GM12878 (cell line): ENCODE measurements around the gene KIF21B. TPM values are rescaled to one million over a fixed set of nuclear protein-coding genes. Genes with fewer than 3 reads are reported as not detected.

ENCODE experiments used
- ATAC-seq: fragments of 200-7000 bp; cut with Tn5 transposase; 3 replicates; pipeline ENCODE4 v1.9.1; 2020; ENCODE audit warnings: mild to moderate bottlenecking, moderate library complexity
- BruUV-seq: library from RNA; stranded (reverse); fragments of 400-500 nt; replicated peaks from 2 replicates; lab custom pipeline; 2021; lab: Mats Ljungman, UMichigan
- CTCF ChIA-PET: fragments of 300-600 bp; sonication (Branson Sonifier 250); formaldehyde crosslinking; extraction: SDS; loops from one replicate; lab custom pipeline; 2021; ENCODE audit warnings: inconsistent platforms; lab: Yijun Ruan, JAX
- POLR2A ChIA-PET: fragments of 350-600 bp; formaldehyde crosslinking; extraction: SDS; loops from one replicate; lab custom pipeline; 2021; ENCODE audit warnings: inconsistent platforms; lab: Charles Lee
- RAD21 ChIA-PET: fragments of 300-600 bp; sonication (Branson Sonifier 250); formaldehyde crosslinking; loops from one replicate; lab custom pipeline; 2023; ENCODE audit warnings: antibody characterized with exemption; ENCODE audit not compliant: unreplicated experiment; lab: Charles Lee
- SMC1A ChIA-PET: fragments of 300-600 bp; sonication (Branson Sonifier 250); formaldehyde crosslinking; loops from one replicate; lab custom pipeline; 2023; ENCODE audit not compliant: unreplicated experiment, uncharacterized antibody; lab: Charles Lee
- DNase-seq: peaks from one replicate; pipeline ENCODE4 v3.0.0-alpha.2; 2011; ENCODE audit warnings: low read depth, low spot score
- FAIRE-seq: peaks from 3 replicates; lab custom pipeline; 2011; peaks lifted over from hg19 to GRCh38; lab: Jason Lieb, UNC
- H2AFZ ChIP-seq: 2 replicates; pipeline ENCODE4 v1.6.0; 2011; ENCODE audit warnings: low read depth, low read length, control low read depth; ENCODE audit not compliant: control insufficient read depth
- H3K27ac ChIP-seq: 2 replicates; pipeline ENCODE4 v1.5.1; 2011; ENCODE audit warnings: control low read depth; ENCODE audit not compliant: control insufficient read depth, insufficient read depth
- H3K27me3 ChIP-seq, 2 experiments: replicated peaks in 1 of 2; 2 replicates each; pipeline versions ENCODE4 v1.6.0 to v1.6.1; 2011; ENCODE audit warnings: low read length in 1 of 2; ENCODE audit not compliant: control insufficient read depth in 2 of 2, insufficient read depth in 2 of 2
- H3K36me3 ChIP-seq, 2 experiments: 2 replicates each; pipeline ENCODE4 v1.5.1; 2011; ENCODE audit warnings: low read length in 1 of 2; ENCODE audit not compliant: control insufficient read depth in 2 of 2, insufficient read depth in 2 of 2
- H3K4me1 ChIP-seq: 2 replicates; pipeline ENCODE4 v1.6.1; 2011; ENCODE audit warnings: mild to moderate bottlenecking, low read length, moderate library complexity, mixed read lengths; ENCODE audit not compliant: control insufficient read depth, insufficient read depth
- H3K4me2 ChIP-seq: 2 replicates; pipeline ENCODE4 v1.6.0; 2011; ENCODE audit warnings: control low read depth; ENCODE audit not compliant: control insufficient read depth, insufficient read depth
- H3K4me3 ChIP-seq: fragments of 200-600 bp; sonication (generic); 2 replicates; pipeline ENCODE4 v1.5.1; 2016
- H3K79me2 ChIP-seq: 2 replicates; pipeline ENCODE4 v1.6.0; 2011; ENCODE audit warnings: low read length; ENCODE audit not compliant: control insufficient read depth, insufficient read depth
- H3K9ac ChIP-seq: 2 replicates; pipeline ENCODE4 v1.8.0; 2011; ENCODE audit warnings: low read length, control low read depth, mixed read lengths; ENCODE audit not compliant: control insufficient read depth, insufficient read depth
- H3K9me3 ChIP-seq: replicated peaks from 3 replicates; pipeline ENCODE4 v1.5.1; 2011; ENCODE audit warnings: mild to moderate bottlenecking, low read length; ENCODE audit not compliant: control insufficient read depth, insufficient read depth
- H4K20me1 ChIP-seq: 2 replicates; pipeline ENCODE4 v1.6.0; 2011; ENCODE audit not compliant: control insufficient read depth, insufficient read depth
- BACH1 ChIP-seq: fragments of 450-650 bp; IDR thresholded peaks from 2 replicates; pipeline ENCODE4 v1.6.1; 2017; ENCODE audit warnings: mild to moderate bottlenecking, borderline replicate concordance
- KDM1A ChIP-seq: fragments of 200-600 bp; sonication (generic); IDR thresholded peaks from 2 replicates; pipeline ENCODE4 v1.6.1; 2016; ENCODE audit warnings: borderline replicate concordance
- NBN ChIP-seq: fragments of 450-650 bp; IDR thresholded peaks from 2 replicates; pipeline ENCODE4 v1.6.1; 2016
- SMC3 ChIP-seq: IDR thresholded peaks from 2 replicates; pipeline ENCODE4 v1.6.1; 2011; ENCODE audit warnings: low read length, improper control_type of control experiment, borderline replicate concordance
- STAT3 ChIP-seq: IDR thresholded peaks from 2 replicates; pipeline ENCODE4 v1.6.1; 2011; ENCODE audit warnings: low read depth, low read length, improper control_type of control experiment
- ZNF622 ChIP-seq: fragments of 450-650 bp; IDR thresholded peaks from 2 replicates; pipeline ENCODE4 v1.6.1; 2017; ENCODE audit warnings: mild to moderate bottlenecking, inconsistent platforms
- WGBS: methylation state at CpG from one replicate; pipeline ENCODE4 v1.1.6; 2016; ENCODE audit warnings: low lambda C conversion rate; ENCODE audit not compliant: insufficient replicate concordance, insufficient coverage; ENCODE audit errors: missing lambda C conversion rate; 5-methylcytosine and 5-hydroxymethylcytosine counted together
- in situ Hi-C: fragments of 300-500 bp; cut with MboI; formaldehyde crosslinking; loops from 9 replicates; pipeline ENCODE4 v1.14.3; 2018; ENCODE audit warnings: mixed read lengths
- intact Hi-C: fragments of 100-400 bp; cut with micrococcal nuclease; formaldehyde crosslinking; loops from one replicate; pipeline ENCODE4 v1.14.2; 2022; ENCODE audit not compliant: unreplicated experiment
- polyA plus RNA-seq, 11 experiments: library from polyadenylated mRNA; depleted of rRNA in 4 of 11; unstranded in 6 of 11; stranded (reverse) in 5 of 11; fragments of >200 nt; fragmentation: Nextera tagmentation in 4 of 11; fragmentation: Illumina TruSeq in 1 of 11; extraction: Ambion mirVana in 4 of 11; extraction: Trizol in 1 of 11; gene quantifications; 1 replicate in 1 of 11; 2 replicates in 10 of 11; pipeline versions ENCODE4 v1.2.1 to v1.2.3, GENCODE V29; 2011 to 2016; ENCODE audit warnings: inconsistent platforms in 2 of 11, missing spikeins in 2 of 11, low read depth in 1 of 11
- total RNA-seq, 4 experiments: library from RNA; depleted of rRNA in 3 of 4; stranded (reverse); fragments of >200 nt in 3 of 4; fragmentation: Illumina TruSeq in 1 of 4; extraction: Trizol in 1 of 4; gene quantifications; 2 replicates each; pipeline versions ENCODE4 v1.2.1 to v1.2.3, GENCODE V29; 2013 to 2021
- TF ChIP-seq, protein P1 (sequence below): fragments of 450-650 bp; IDR thresholded peaks from 2 replicates; pipeline ENCODE4 v1.6.1; 2018; ENCODE audit warnings: mild to moderate bottlenecking, low read depth, moderate library complexity; ENCODE audit not compliant: partially characterized antibody
- TF ChIP-seq, protein P2 (sequence below): IDR thresholded peaks from 2 replicates; pipeline ENCODE4 v1.6.1; 2011; ENCODE audit warnings: borderline replicate concordance, low read depth, mild to moderate bottlenecking, moderate library complexity, mixed read lengths, low read length; ENCODE audit not compliant: insufficient read depth; ENCODE audit errors: extremely low read length

Gene KIF21B
- total and polyA plus RNA-seq, 10 of the 15 experiments (the other 5 are each of a cell fraction or from before 2014, with no cell fraction given), result 2.3 to 47.7 (median 12.6) TPM

DNA sequence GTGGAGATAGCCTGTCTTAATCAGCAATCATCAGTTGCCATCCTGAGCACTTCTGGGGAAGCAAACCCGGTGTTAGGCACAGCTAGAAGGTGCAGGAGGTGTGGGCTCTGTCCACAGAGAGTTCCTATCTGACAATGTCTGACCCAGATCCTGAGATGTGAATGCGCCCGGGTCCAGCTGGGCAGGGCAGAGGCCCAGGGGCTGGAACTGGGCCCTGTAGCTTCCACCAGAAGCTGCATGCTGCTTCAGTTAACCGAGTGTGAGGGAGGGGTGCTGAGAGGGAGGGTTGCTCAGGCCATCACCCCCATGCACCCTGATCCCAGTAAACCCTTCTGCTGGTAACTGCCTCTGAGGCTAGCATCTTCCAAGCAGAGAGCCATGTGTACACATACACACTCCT is 42.2 kb downstream of the KIF21B start:
- Histone ChIP-seq H3K4me1 (no peaks in the 10 kb centered on the region), H3K9ac (no peak overlapping the region), H2AFZ (no peak overlapping the region), H3K27ac (no peak overlapping the region), H3K9me3 (no peaks in the 10 kb centered on the region; the same call in 2 of the 3 replicates), H3K27me3 (no peaks in the 10 kb centered on the region), H3K36me3 (peaks cover 0 to 21% of the 10 kb centered on the region in 2 experiments; a peak in 3 of 4 replicates), H3K79me2 (no peaks in the 10 kb centered on the region), H3K4me3 (no peak overlapping the region)
- ChIA-PET POLR2A (no interaction called here), SMC1A (interaction anchor here (1.3 to 1.4 kb wide), 2 partner anchors 44 to 359 kb away, joined by 3 to 4 read pairs; no protein-coding TSS in a partner anchor), RAD21 (interaction anchor here (1.4 to 2.9 kb wide), 3 partner anchors 9 to 39 kb away, joined by 11 to 12 read pairs (median 12); no protein-coding TSS in a partner anchor), CTCF (interaction anchor here (1.2 to 3.5 kb wide), 5 partner anchors 10 to 65 kb away, joined by 3 to 22 read pairs (median 14); no protein-coding TSS in a partner anchor)
- 91% methylated on average over 4 of the region's 4 CpGs for WGBS
- ATAC-seq, result no peak
- no peak for FAIRE-seq
- in situ Hi-C loops, result no loop called here
- no TSS peak for BruUV-seq
- no peak for TF ChIP-seq STAT3
- no peak for TF ChIP-seq NBN
- no peak for TF ChIP-seq ZNF622
- TF ChIP-seq BACH1, result no peak
- no peak for TF ChIP-seq SMC3
- TF ChIP-seq, protein P1, sequence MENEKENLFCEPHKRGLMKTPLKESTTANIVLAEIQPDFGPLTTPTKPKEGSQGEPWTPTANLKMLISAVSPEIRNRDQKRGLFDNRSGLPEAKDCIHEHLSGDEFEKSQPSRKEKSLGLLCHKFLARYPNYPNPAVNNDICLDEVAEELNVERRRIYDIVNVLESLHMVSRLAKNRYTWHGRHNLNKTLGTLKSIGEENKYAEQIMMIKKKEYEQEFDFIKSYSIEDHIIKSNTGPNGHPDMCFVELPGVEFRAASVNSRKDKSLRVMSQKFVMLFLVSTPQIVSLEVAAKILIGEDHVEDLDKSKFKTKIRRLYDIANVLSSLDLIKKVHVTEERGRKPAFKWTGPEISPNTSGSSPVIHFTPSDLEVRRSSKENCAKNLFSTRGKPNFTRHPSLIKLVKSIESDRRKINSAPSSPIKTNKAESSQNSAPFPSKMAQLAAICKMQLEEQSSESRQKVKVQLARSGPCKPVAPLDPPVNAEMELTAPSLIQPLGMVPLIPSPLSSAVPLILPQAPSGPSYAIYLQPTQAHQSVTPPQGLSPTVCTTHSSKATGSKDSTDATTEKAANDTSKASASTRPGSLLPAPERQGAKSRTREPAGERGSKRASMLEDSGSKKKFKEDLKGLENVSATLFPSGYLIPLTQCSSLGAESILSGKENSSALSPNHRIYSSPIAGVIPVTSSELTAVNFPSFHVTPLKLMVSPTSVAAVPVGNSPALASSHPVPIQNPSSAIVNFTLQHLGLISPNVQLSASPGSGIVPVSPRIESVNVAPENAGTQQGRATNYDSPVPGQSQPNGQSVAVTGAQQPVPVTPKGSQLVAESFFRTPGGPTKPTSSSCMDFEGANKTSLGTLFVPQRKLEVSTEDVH, result no peak
- no peak for TF ChIP-seq KDM1A
- TF ChIP-seq, protein P2, sequence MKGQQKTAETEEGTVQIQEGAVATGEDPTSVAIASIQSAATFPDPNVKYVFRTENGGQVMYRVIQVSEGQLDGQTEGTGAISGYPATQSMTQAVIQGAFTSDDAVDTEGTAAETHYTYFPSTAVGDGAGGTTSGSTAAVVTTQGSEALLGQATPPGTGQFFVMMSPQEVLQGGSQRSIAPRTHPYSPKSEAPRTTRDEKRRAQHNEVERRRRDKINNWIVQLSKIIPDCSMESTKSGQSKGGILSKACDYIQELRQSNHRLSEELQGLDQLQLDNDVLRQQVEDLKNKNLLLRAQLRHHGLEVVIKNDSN, result no peak
- TF ChIP-seq, all 136 proteins: peak for 0
- DNase-seq, result no peak
- H3K4me2 ChIP-seq, result no peak overlapping the region
- no peaks in the 10 kb centered on the region for H4K20me1 ChIP-seq
- intact Hi-C loops, result no loop called here
